SK-N-SH treated with all-trans-retinoic acid at 6 μM for 48 hours (cell line): Measurements from ENCODE around the gene DMD.
A peak's percentile ranks its signal among the peaks of the same experiment; 100 is the strongest.

Experiments used
- ATAC-seq: fragments of 200-7000 bp; cut with Tn5 transposase; 3 replicates; pipeline ENCODE4 v1.9.1; 2020; ENCODE audit warnings: mild to moderate bottlenecking, moderate library complexity
- ARNTL ChIP-seq: fragments of 450-650 bp; formaldehyde crosslinking; IDR thresholded peaks from 2 replicates; pipeline ENCODE4 v1.5.0; 2020; ENCODE audit warnings: low read depth, mild to moderate bottlenecking, moderate library complexity, borderline replicate concordance
- BACH2 ChIP-seq: fragments of 250-450 bp; sonication (Bioruptor Pico); IDR thresholded peaks from 2 replicates; pipeline ENCODE4 v1.9.0; 2021; ENCODE audit warnings: mild to moderate bottlenecking, borderline replicate concordance
- CSDC2 ChIP-seq: fragments of 250-450 bp; sonication (Bioruptor Pico); IDR thresholded peaks from 2 replicates; pipeline ENCODE4 v1.5.0; 2020; ENCODE audit warnings: mild to moderate bottlenecking, moderate library complexity
- ESRRG ChIP-seq: fragments of 250-450 bp; sonication (Bioruptor Pico); IDR thresholded peaks from 2 replicates; pipeline ENCODE4 v1.6.1; 2021; ENCODE audit warnings: mild to moderate bottlenecking
- GLIS3 ChIP-seq: fragments of 250-450 bp; sonication (Bioruptor Pico); IDR thresholded peaks from 2 replicates; pipeline ENCODE4 v1.5.0; 2020; ENCODE audit warnings: mild to moderate bottlenecking, moderate library complexity
- ISL1 ChIP-seq: fragments of 250-450 bp; sonication (Bioruptor Pico); IDR thresholded peaks from 2 replicates; pipeline ENCODE4 v2.1.2; 2022; ENCODE audit warnings: mild to moderate bottlenecking, moderate library complexity
- OSR1 ChIP-seq: fragments of 250-450 bp; sonication (Bioruptor Pico); IDR thresholded peaks from 2 replicates; pipeline ENCODE4 v1.8.0; 2022; ENCODE audit warnings: moderate library complexity, mild to moderate bottlenecking, inconsistent platforms
- PPARA ChIP-seq: fragments of 250-450 bp; sonication (Bioruptor Pico); IDR thresholded peaks from 2 replicates; pipeline ENCODE4 v1.5.0; 2020; ENCODE audit warnings: mild to moderate bottlenecking, borderline replicate concordance
- RARB ChIP-seq: fragments of 250-450 bp; sonication (Bioruptor Pico); IDR thresholded peaks from 2 replicates; pipeline ENCODE4 v1.8.0; 2021; ENCODE audit warnings: mild to moderate bottlenecking, moderate library complexity
- SNAI2 ChIP-seq: fragments of 250-450 bp; sonication (Bioruptor Pico); IDR thresholded peaks from 2 replicates; pipeline ENCODE4 v1.5.0; 2020; ENCODE audit warnings: mild to moderate bottlenecking, moderate library complexity
- TCF4 ChIP-seq: fragments of 250-450 bp; sonication (Bioruptor Pico); IDR thresholded peaks from 2 replicates; pipeline ENCODE4 v1.8.0; 2021; ENCODE audit warnings: mild to moderate bottlenecking, moderate library complexity, borderline replicate concordance
- TOX ChIP-seq: fragments of 250-450 bp; sonication (Bioruptor Pico); IDR thresholded peaks from 2 replicates; pipeline ENCODE4 v1.8.0; 2021; ENCODE audit warnings: mild to moderate bottlenecking, moderate library complexity, borderline replicate concordance
- ZFP3 ChIP-seq: fragments of 250-450 bp; sonication (Bioruptor Pico); IDR thresholded peaks from 2 replicates; pipeline ENCODE4 v1.5.0; 2020; ENCODE audit warnings: mild to moderate bottlenecking, moderate library complexity
- ZFP30 ChIP-seq: fragments of 450-650 bp; formaldehyde crosslinking; IDR thresholded peaks from 2 replicates; pipeline ENCODE4 v1.5.0; 2022; ENCODE audit warnings: mild to moderate bottlenecking, moderate library complexity
- ZNF70 ChIP-seq: fragments of 450-650 bp; formaldehyde crosslinking; IDR thresholded peaks from 2 replicates; pipeline ENCODE4 v1.5.0; 2020; ENCODE audit warnings: mild to moderate bottlenecking, moderate library complexity
- TF ChIP-seq, protein P1 (sequence below): fragments of 250-450 bp; sonication (Bioruptor Pico); IDR thresholded peaks from 2 replicates; pipeline ENCODE4 v1.8.0; 2020; ENCODE audit warnings: mild to moderate bottlenecking, moderate library complexity, borderline replicate concordance
- TF ChIP-seq, protein P2 (sequence below): fragments of 250-450 bp; sonication (Bioruptor Pico); IDR thresholded peaks from 2 replicates; pipeline ENCODE4 v1.5.1; 2021; ENCODE audit warnings: mild to moderate bottlenecking, moderate library complexity
- TF ChIP-seq, protein P3 (sequence below): fragments of 250-450 bp; sonication (Bioruptor Pico); IDR thresholded peaks from 2 replicates; pipeline ENCODE4 v1.8.0; 2021; ENCODE audit warnings: low read depth, mild to moderate bottlenecking, moderate library complexity, borderline replicate concordance
- TF ChIP-seq, protein P4 (sequence below): fragments of 250-450 bp; sonication (Bioruptor Pico); IDR thresholded peaks from 2 replicates; pipeline ENCODE4 v1.5.1; 2020; ENCODE audit warnings: low read depth, mild to moderate bottlenecking, moderate library complexity
- TF ChIP-seq, protein P5 (sequence below): fragments of 250-450 bp; sonication (Bioruptor Pico); IDR thresholded peaks from 2 replicates; pipeline ENCODE4 v1.5.0; 2020; ENCODE audit warnings: mild to moderate bottlenecking, moderate library complexity

The DMD gene

DNA sequence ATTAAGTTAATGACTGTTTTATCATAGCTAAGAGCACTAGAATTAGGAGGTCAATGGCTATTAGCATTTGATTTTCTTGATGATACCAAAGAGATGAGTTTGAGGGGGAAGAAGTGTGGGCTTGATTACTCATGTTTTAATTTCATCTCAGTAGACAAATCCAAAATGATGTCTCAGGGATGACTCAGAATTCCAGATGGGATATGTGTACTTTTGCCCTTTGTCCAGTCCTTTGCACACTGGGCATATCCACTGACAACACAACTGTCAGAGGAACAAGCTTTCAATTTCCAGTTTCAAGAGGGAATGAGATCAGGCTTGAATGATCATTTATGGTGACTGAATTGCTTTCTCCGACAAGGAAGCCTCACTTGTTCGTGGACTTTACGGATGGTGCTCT, 1814.2 kb downstream of the DMD start:
- no peak for TF ChIP-seq ZNF70 (CRISPR knock-in tag)
- TF ChIP-seq TCF4: no peak
- no peak for TF ChIP-seq GLIS3 (CRISPR knock-in tag)
- TF ChIP-seq, protein P1, sequence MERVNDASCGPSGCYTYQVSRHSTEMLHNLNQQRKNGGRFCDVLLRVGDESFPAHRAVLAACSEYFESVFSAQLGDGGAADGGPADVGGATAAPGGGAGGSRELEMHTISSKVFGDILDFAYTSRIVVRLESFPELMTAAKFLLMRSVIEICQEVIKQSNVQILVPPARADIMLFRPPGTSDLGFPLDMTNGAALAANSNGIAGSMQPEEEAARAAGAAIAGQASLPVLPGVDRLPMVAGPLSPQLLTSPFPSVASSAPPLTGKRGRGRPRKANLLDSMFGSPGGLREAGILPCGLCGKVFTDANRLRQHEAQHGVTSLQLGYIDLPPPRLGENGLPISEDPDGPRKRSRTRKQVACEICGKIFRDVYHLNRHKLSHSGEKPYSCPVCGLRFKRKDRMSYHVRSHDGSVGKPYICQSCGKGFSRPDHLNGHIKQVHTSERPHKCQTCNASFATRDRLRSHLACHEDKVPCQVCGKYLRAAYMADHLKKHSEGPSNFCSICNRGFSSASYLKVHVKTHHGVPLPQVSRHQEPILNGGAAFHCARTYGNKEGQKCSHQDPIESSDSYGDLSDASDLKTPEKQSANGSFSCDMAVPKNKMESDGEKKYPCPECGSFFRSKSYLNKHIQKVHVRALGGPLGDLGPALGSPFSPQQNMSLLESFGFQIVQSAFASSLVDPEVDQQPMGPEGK: no peak
- no peak for TF ChIP-seq ZFP3 (CRISPR knock-in tag)
- TF ChIP-seq PPARA: no peak
- no peak for TF ChIP-seq BACH2 (CRISPR knock-in tag)
- TF ChIP-seq, protein P2, sequence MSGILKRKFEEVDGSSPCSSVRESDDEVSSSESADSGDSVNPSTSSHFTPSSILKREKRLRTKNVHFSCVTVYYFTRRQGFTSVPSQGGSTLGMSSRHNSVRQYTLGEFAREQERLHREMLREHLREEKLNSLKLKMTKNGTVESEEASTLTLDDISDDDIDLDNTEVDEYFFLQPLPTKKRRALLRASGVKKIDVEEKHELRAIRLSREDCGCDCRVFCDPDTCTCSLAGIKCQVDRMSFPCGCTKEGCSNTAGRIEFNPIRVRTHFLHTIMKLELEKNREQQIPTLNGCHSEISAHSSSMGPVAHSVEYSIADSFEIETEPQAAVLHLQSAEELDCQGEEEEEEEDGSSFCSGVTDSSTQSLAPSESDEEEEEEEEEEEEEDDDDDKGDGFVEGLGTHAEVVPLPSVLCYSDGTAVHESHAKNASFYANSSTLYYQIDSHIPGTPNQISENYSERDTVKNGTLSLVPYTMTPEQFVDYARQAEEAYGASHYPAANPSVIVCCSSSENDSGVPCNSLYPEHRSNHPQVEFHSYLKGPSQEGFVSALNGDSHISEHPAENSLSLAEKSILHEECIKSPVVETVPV: no peak
- TF ChIP-seq ISL1 (CRISPR knock-in tag): no peak
- TF ChIP-seq, protein P3, sequence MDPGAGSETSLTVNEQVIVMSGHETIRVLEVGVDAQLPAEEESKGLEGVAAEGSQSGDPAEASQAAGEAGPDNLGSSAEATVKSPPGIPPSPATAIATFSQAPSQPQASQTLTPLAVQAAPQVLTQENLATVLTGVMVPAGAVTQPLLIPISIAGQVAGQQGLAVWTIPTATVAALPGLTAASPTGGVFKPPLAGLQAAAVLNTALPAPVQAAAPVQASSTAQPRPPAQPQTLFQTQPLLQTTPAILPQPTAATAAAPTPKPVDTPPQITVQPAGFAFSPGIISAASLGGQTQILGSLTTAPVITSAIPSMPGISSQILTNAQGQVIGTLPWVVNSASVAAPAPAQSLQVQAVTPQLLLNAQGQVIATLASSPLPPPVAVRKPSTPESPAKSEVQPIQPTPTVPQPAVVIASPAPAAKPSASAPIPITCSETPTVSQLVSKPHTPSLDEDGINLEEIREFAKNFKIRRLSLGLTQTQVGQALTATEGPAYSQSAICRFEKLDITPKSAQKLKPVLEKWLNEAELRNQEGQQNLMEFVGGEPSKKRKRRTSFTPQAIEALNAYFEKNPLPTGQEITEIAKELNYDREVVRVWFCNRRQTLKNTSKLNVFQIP (CRISPR knock-in tag): no peak
- no peak for TF ChIP-seq RARB (CRISPR knock-in tag)
- TF ChIP-seq, protein P4, sequence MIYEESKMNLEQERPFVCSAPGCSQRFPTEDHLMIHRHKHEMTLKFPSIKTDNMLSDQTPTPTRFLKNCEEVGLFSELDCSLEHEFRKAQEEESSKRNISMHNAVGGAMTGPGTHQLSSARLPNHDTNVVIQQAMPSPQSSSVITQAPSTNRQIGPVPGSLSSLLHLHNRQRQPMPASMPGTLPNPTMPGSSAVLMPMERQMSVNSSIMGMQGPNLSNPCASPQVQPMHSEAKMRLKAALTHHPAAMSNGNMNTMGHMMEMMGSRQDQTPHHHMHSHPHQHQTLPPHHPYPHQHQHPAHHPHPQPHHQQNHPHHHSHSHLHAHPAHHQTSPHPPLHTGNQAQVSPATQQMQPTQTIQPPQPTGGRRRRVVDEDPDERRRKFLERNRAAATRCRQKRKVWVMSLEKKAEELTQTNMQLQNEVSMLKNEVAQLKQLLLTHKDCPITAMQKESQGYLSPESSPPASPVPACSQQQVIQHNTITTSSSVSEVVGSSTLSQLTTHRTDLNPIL (CRISPR knock-in tag): no peak
- no peak for TF ChIP-seq OSR1
- TF ChIP-seq ARNTL: no peak
- peak; percentile 81 for ATAC-seq

DNA sequence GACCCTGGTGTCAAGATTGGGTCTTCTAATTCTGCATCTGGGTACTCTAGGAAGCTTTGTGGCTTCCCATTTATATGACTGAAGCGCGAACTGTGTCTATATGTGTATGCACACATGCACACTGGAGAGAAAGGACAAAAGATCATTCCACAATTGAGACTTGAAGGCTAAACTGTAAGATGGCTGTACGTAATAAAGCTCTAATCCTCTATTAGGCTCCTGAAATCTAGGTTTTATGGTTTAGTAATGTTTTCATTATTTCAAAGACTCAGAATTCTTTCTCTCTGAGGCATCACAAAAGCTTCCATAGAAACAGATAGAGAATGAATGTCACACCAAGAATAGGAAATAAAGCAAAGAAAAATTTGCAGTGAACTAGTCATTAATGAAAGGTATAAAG, 1818.8 kb downstream of the DMD start:
- TF ChIP-seq ESRRG (CRISPR knock-in tag) (no peak), TCF4 (no peak), ZNF70 (CRISPR knock-in tag) (no peak), TOX (no peak), GLIS3 (CRISPR knock-in tag) (no peak), ISL1 (CRISPR knock-in tag) (no peak), ZFP3 (CRISPR knock-in tag) (no peak), OSR1 (no peak), ZFP30 (CRISPR knock-in tag) (no peak)
- TF ChIP-seq, protein P1: no peak
- TF ChIP-seq, protein P3 (CRISPR knock-in tag): no peak
- TF ChIP-seq, protein P4 (CRISPR knock-in tag): no peak
- TF ChIP-seq, all 23 proteins: peak for 0
- ATAC-seq: no peak

DNA sequence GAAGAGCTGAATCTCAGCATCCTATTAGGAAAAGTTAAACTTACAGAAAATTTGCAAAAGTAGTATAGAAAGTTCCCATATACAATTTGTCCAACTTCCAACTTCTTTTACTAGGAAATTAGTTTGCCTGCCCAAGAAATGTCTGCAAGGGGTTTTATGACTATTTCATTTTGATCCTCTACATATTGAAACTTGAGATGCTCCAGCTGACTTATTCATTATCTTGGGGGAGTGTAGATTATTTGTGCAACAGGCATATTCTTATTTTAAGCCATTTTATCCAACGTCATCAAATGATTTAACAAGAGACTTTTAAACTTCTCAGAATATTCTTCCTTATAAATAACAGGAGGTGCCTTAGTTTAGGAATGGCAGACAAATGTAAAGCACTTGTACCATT, 1822.4 kb downstream of the DMD start:
- ATAC-seq: no peak
- TF ChIP-seq SNAI2 (CRISPR knock-in tag): no peak
- TF ChIP-seq ARNTL: no peak
- TF ChIP-seq ZNF70 (CRISPR knock-in tag): no peak
- no peak for TF ChIP-seq PPARA
- TF ChIP-seq CSDC2 (CRISPR knock-in tag): no peak
- TF ChIP-seq TOX: no peak
- TF ChIP-seq GLIS3 (CRISPR knock-in tag): no peak
- TF ChIP-seq, protein P5, sequence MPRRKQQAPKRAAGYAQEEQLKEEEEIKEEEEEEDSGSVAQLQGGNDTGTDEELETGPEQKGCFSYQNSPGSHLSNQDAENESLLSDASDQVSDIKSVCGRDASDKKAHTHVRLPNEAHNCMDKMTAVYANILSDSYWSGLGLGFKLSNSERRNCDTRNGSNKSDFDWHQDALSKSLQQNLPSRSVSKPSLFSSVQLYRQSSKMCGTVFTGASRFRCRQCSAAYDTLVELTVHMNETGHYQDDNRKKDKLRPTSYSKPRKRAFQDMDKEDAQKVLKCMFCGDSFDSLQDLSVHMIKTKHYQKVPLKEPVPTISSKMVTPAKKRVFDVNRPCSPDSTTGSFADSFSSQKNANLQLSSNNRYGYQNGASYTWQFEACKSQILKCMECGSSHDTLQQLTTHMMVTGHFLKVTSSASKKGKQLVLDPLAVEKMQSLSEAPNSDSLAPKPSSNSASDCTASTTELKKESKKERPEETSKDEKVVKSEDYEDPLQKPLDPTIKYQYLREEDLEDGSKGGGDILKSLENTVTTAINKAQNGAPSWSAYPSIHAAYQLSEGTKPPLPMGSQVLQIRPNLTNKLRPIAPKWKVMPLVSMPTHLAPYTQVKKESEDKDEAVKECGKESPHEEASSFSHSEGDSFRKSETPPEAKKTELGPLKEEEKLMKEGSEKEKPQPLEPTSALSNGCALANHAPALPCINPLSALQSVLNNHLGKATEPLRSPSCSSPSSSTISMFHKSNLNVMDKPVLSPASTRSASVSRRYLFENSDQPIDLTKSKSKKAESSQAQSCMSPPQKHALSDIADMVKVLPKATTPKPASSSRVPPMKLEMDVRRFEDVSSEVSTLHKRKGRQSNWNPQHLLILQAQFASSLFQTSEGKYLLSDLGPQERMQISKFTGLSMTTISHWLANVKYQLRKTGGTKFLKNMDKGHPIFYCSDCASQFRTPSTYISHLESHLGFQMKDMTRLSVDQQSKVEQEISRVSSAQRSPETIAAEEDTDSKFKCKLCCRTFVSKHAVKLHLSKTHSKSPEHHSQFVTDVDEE (CRISPR knock-in tag): no peak
- no peak for TF ChIP-seq ZFP30 (CRISPR knock-in tag)
- no peak for TF ChIP-seq TCF4
- TF ChIP-seq, protein P3 (CRISPR knock-in tag): no peak
